ENCODE measurements around the gene HOXA2. TPM values are rescaled to one million over a fixed set of nuclear protein-coding genes. Genes with fewer than 3 reads are reported as not detected.

The HOXA2 gene
- polyA plus RNA-seq, 2 donors: 1.8 to 2.3 TPM

- no peaks in the 10 kb centered on the region for H3K9me3 ChIP-seq (ENCODE audit: control insufficient read depth in 2 of 2, insufficient read depth in 1 of 2, low read depth in 1 of 2, low read length in 1 of 2)
- H3K27me3 ChIP-seq (ENCODE audit: control insufficient read depth in 1 of 2, insufficient read depth in 2 of 2, low read length in 2 of 2): no peaks in the 10 kb centered on the region
- H3K27ac ChIP-seq (ENCODE audit: low read depth in 2 of 2, low read length in 1 of 2): peak overlapping the region; percentile 94 to 95
- WGBS, 2 donors: 67 to 69% methylated on average over 18 of the region's 18 CpGs
- peaks cover 0 to 3% of the 10 kb centered on the region in 2 donors for H3K4me1 ChIP-seq (ENCODE audit: control insufficient read depth in 2 of 2, insufficient read depth in 2 of 2, low read length in 1 of 2)
- H3K36me3 ChIP-seq (ENCODE audit: control insufficient read depth in 2 of 2, insufficient read depth in 2 of 2, low read length in 1 of 2): no peaks in the 10 kb centered on the region
- peak overlapping the region; percentile 76 to 82 for H3K4me3 ChIP-seq (ENCODE audit: low read depth in 1 of 2, low read length in 2 of 2)
These were observed 38.8 kb upstream of the HOXA2 start for GRCh38 chr7:27141137-27141922.

GRCh38 chr7:27140126-27140857 is 37.8 kb upstream of the HOXA2 start:
- Histone ChIP-seq H3K9me3 (ENCODE audit: control insufficient read depth in 2 of 2, insufficient read depth in 1 of 2, low read depth in 1 of 2, low read length in 1 of 2) (no peaks in the 10 kb centered on the region), H3K4me1 (ENCODE audit: control insufficient read depth in 2 of 2, insufficient read depth in 2 of 2, low read length in 1 of 2) (peaks cover 0 to 3% of the 10 kb centered on the region in 2 donors), H3K27ac (ENCODE audit: low read depth in 2 of 2, low read length in 1 of 2) (peak overlapping the region; percentile 23 to 56), H3K27me3 (ENCODE audit: control insufficient read depth in 1 of 2, insufficient read depth in 2 of 2, low read length in 2 of 2) (no peaks in the 10 kb centered on the region), H3K36me3 (ENCODE audit: control insufficient read depth in 2 of 2, insufficient read depth in 2 of 2, low read length in 1 of 2) (no peaks in the 10 kb centered on the region), H3K4me3 (ENCODE audit: low read depth in 1 of 2, low read length in 2 of 2) (no peak overlapping the region)
- WGBS, 2 donors: 59 to 85% methylated on average over 15 of the region's 15 CpGs

- Histone ChIP-seq H3K4me3 (ENCODE audit: low read depth in 1 of 2, low read length in 2 of 2) (peak overlapping the region in 1 of 2 donors; percentile 14), H3K27me3 (ENCODE audit: control insufficient read depth in 1 of 2, insufficient read depth in 2 of 2, low read length in 2 of 2) (no peaks in the 10 kb centered on the region), H3K9me3 (ENCODE audit: control insufficient read depth in 2 of 2, insufficient read depth in 1 of 2, low read depth in 1 of 2, low read length in 1 of 2) (no peaks in the 10 kb centered on the region), H3K27ac (ENCODE audit: low read depth in 2 of 2, low read length in 1 of 2) (peak overlapping the region; percentile 25 to 56), H3K36me3 (ENCODE audit: control insufficient read depth in 2 of 2, insufficient read depth in 2 of 2, low read length in 1 of 2) (no peaks in the 10 kb centered on the region), H3K4me1 (ENCODE audit: control insufficient read depth in 2 of 2, insufficient read depth in 2 of 2, low read length in 1 of 2) (peaks cover 0 to 3% of the 10 kb centered on the region in 2 donors)
- 49 to 77% methylated on average over 53 of the region's 53 CpGs for WGBS, 2 donors
These were observed 37.0 kb upstream of the HOXA2 start for GRCh38 chr7:27139334-27140125.

GRCh38 chr7:27138985-27139333 is 36.5 kb upstream of the HOXA2 start:
- Histone ChIP-seq H3K9me3 (ENCODE audit: control insufficient read depth in 2 of 2, insufficient read depth in 1 of 2, low read depth in 1 of 2, low read length in 1 of 2) (no peaks in the 10 kb centered on the region), H3K4me3 (ENCODE audit: low read depth in 1 of 2, low read length in 2 of 2) (no peak overlapping the region), H3K27ac (ENCODE audit: low read depth in 2 of 2, low read length in 1 of 2) (peak overlapping the region; percentile 25 to 56), H3K36me3 (ENCODE audit: control insufficient read depth in 2 of 2, insufficient read depth in 2 of 2, low read length in 1 of 2) (no peaks in the 10 kb centered on the region), H3K4me1 (ENCODE audit: control insufficient read depth in 2 of 2, insufficient read depth in 2 of 2, low read length in 1 of 2) (peaks cover 0 to 3% of the 10 kb centered on the region in 2 donors), H3K27me3 (ENCODE audit: control insufficient read depth in 1 of 2, insufficient read depth in 2 of 2, low read length in 2 of 2) (no peaks in the 10 kb centered on the region)
- 52 to 81% methylated on average over 11 of the region's 11 CpGs for WGBS, 2 donors

- peaks cover 0 to 3% of the 10 kb centered on the region in 2 donors for H3K4me1 ChIP-seq (ENCODE audit: control insufficient read depth in 2 of 2, insufficient read depth in 2 of 2, low read length in 1 of 2)
- no peaks in the 10 kb centered on the region for H3K36me3 ChIP-seq (ENCODE audit: control insufficient read depth in 2 of 2, insufficient read depth in 2 of 2, low read length in 1 of 2)
- no peak overlapping the region for H3K4me3 ChIP-seq (ENCODE audit: low read depth in 1 of 2, low read length in 2 of 2)
- peak overlapping the region; percentile 25 to 68 for H3K27ac ChIP-seq (ENCODE audit: low read depth in 2 of 2, low read length in 1 of 2)
- WGBS, 2 donors: 79 to 94% methylated on average over 1 of the region's 1 CpG
- H3K27me3 ChIP-seq (ENCODE audit: control insufficient read depth in 1 of 2, insufficient read depth in 2 of 2, low read length in 2 of 2): no peaks in the 10 kb centered on the region
- H3K9me3 ChIP-seq (ENCODE audit: control insufficient read depth in 2 of 2, insufficient read depth in 1 of 2, low read depth in 1 of 2, low read length in 1 of 2): no peaks in the 10 kb centered on the region
These were observed 36.0 kb upstream of the HOXA2 start for GRCh38 chr7:27138472-27138871.

GRCh38 chr7:27137640-27138315 is 35.3 kb upstream of the HOXA2 start:
- Histone ChIP-seq H3K27ac (ENCODE audit: low read depth in 2 of 2, low read length in 1 of 2) (no peak overlapping the region), H3K4me3 (ENCODE audit: low read depth in 1 of 2, low read length in 2 of 2) (no peak overlapping the region), H3K9me3 (ENCODE audit: control insufficient read depth in 2 of 2, insufficient read depth in 1 of 2, low read depth in 1 of 2, low read length in 1 of 2) (no peaks in the 10 kb centered on the region), H3K4me1 (ENCODE audit: control insufficient read depth in 2 of 2, insufficient read depth in 2 of 2, low read length in 1 of 2) (peaks cover 0 to 3% of the 10 kb centered on the region in 2 donors), H3K36me3 (ENCODE audit: control insufficient read depth in 2 of 2, insufficient read depth in 2 of 2, low read length in 1 of 2) (no peaks in the 10 kb centered on the region), H3K27me3 (ENCODE audit: control insufficient read depth in 1 of 2, insufficient read depth in 2 of 2, low read length in 2 of 2) (no peaks in the 10 kb centered on the region)
- WGBS, 2 donors: 74 to 76% methylated on average over 2 of the region's 2 CpGs

GRCh38 chr7:27134392-27134791 is 31.9 kb upstream of the HOXA2 start:
- Histone ChIP-seq H3K27ac (ENCODE audit: low read depth in 2 of 2, low read length in 1 of 2) (no peak overlapping the region), H3K27me3 (ENCODE audit: control insufficient read depth in 1 of 2, insufficient read depth in 2 of 2, low read length in 2 of 2) (no peaks in the 10 kb centered on the region), H3K4me1 (ENCODE audit: control insufficient read depth in 2 of 2, insufficient read depth in 2 of 2, low read length in 1 of 2) (peaks cover 0 to 3% of the 10 kb centered on the region in 2 donors), H3K36me3 (ENCODE audit: control insufficient read depth in 2 of 2, insufficient read depth in 2 of 2, low read length in 1 of 2) (no peaks in the 10 kb centered on the region), H3K4me3 (ENCODE audit: low read depth in 1 of 2, low read length in 2 of 2) (no peak overlapping the region), H3K9me3 (ENCODE audit: control insufficient read depth in 2 of 2, insufficient read depth in 1 of 2, low read depth in 1 of 2, low read length in 1 of 2) (no peaks in the 10 kb centered on the region)
- 17 to 26% methylated on average over 2 of the region's 2 CpGs for WGBS, 2 donors

GRCh38 chr7:27133409-27134231 is 31.1 kb upstream of the HOXA2 start:
- Histone ChIP-seq H3K27me3 (ENCODE audit: control insufficient read depth in 1 of 2, insufficient read depth in 2 of 2, low read length in 2 of 2) (no peaks in the 10 kb centered on the region), H3K27ac (ENCODE audit: low read depth in 2 of 2, low read length in 1 of 2) (peak overlapping the region in 1 of 2 donors; percentile 51)
- WGBS, 2 donors: 60 to 78% methylated on average over 18 of the region's 18 CpGs

More at GRCh38 chr7:27133409-27134231, 31.1 kb upstream of the HOXA2 start:
- H3K36me3 ChIP-seq (ENCODE audit: control insufficient read depth in 2 of 2, insufficient read depth in 2 of 2, low read length in 1 of 2): no peaks in the 10 kb centered on the region
- H3K4me3 ChIP-seq (ENCODE audit: low read depth in 1 of 2, low read length in 2 of 2): no peak overlapping the region
- H3K4me1 ChIP-seq (ENCODE audit: control insufficient read depth in 2 of 2, insufficient read depth in 2 of 2, low read length in 1 of 2): peaks cover 0 to 3% of the 10 kb centered on the region in 2 donors
- no peaks in the 10 kb centered on the region for H3K9me3 ChIP-seq (ENCODE audit: control insufficient read depth in 2 of 2, insufficient read depth in 1 of 2, low read depth in 1 of 2, low read length in 1 of 2)

Measured in esophagus (tissue), 2 donors.